ENCODE data around the gene INHBE.

INHBE gene

GRCh38 chr12:57467212-57467874, 12.2 kb downstream of the INHBE start:
- in situ Hi-C loops (cut with HindIII; ENCODE audit: low pct_unique_long_range_greater_than_20kb, low sequenced_read_pairs): no loop called here
- DNase-seq (ENCODE audit: low read depth in 1 of 2, low spot score in 1 of 2): no peak
- TF ChIP-seq JUND (IDR thresholded peaks at IDR 0.05; ENCODE audit: low read depth): no peak

- in situ Hi-C loops (cut with HindIII; ENCODE audit: low pct_unique_long_range_greater_than_20kb, low sequenced_read_pairs): no loop called here
- no peak for DNase-seq (ENCODE audit: low read depth in 1 of 2, low spot score in 1 of 2)
- TF ChIP-seq JUND (IDR thresholded peaks at IDR 0.05; ENCODE audit: low read depth): no peak
Measured at GRCh38 chr12:57467915-57468314, 12.8 kb downstream of the INHBE start.

GRCh38 chr12:57469296-57470164, 14.4 kb downstream of the INHBE start:
- no peak for DNase-seq (ENCODE audit: low read depth in 1 of 2, low spot score in 1 of 2)
- no peak for TF ChIP-seq JUND (IDR thresholded peaks at IDR 0.05; ENCODE audit: low read depth)
- in situ Hi-C loops (cut with HindIII; ENCODE audit: low pct_unique_long_range_greater_than_20kb, low sequenced_read_pairs): no loop called here

- in situ Hi-C loops (cut with HindIII; ENCODE audit: low pct_unique_long_range_greater_than_20kb, low sequenced_read_pairs): no loop called here
- no peak for DNase-seq (ENCODE audit: low read depth in 1 of 2, low spot score in 1 of 2)
- TF ChIP-seq JUND (IDR thresholded peaks at IDR 0.05; ENCODE audit: low read depth): no peak
Measured at GRCh38 chr12:57470286-57470969, 15.3 kb downstream of the INHBE start.

GRCh38 chr12:57470970-57471656, 16.0 kb downstream of the INHBE start:
- DNase-seq (ENCODE audit: low read depth in 1 of 2, low spot score in 1 of 2): no peak
- in situ Hi-C loops (cut with HindIII; ENCODE audit: low pct_unique_long_range_greater_than_20kb, low sequenced_read_pairs): no loop called here
- no peak for TF ChIP-seq JUND (IDR thresholded peaks at IDR 0.05; ENCODE audit: low read depth)

- no peak for TF ChIP-seq JUND (IDR thresholded peaks at IDR 0.05; ENCODE audit: low read depth)
- DNase-seq (ENCODE audit: low read depth in 1 of 2, low spot score in 1 of 2): no peak
- in situ Hi-C loops (cut with HindIII; ENCODE audit: low pct_unique_long_range_greater_than_20kb, low sequenced_read_pairs): no loop called here
Measured at GRCh38 chr12:57471661-57472060, 16.6 kb downstream of the INHBE start.

GRCh38 chr12:57472391-57472790, 17.3 kb downstream of the INHBE start:
- TF ChIP-seq JUND (IDR thresholded peaks at IDR 0.05; ENCODE audit: low read depth): no peak
- in situ Hi-C loops (cut with HindIII; ENCODE audit: low pct_unique_long_range_greater_than_20kb, low sequenced_read_pairs): no loop called here
- DNase-seq (ENCODE audit: low read depth in 1 of 2, low spot score in 1 of 2): no peak

GRCh38 chr12:57473392-57473791, 18.3 kb downstream of the INHBE start:
- in situ Hi-C loops (cut with HindIII; ENCODE audit: low pct_unique_long_range_greater_than_20kb, low sequenced_read_pairs): no loop called here
- DNase-seq (ENCODE audit: low read depth in 1 of 2, low spot score in 1 of 2): no peak
- TF ChIP-seq JUND (IDR thresholded peaks at IDR 0.05; ENCODE audit: low read depth): no peak

- in situ Hi-C loops (cut with HindIII; ENCODE audit: low pct_unique_long_range_greater_than_20kb, low sequenced_read_pairs): no loop called here
- no peak for TF ChIP-seq JUND (IDR thresholded peaks at IDR 0.05; ENCODE audit: low read depth)
- DNase-seq (ENCODE audit: low read depth in 1 of 2, low spot score in 1 of 2): no peak
Measured at GRCh38 chr12:57473886-57474285, 18.8 kb downstream of the INHBE start.

GRCh38 chr12:57474430-57474829, 19.3 kb downstream of the INHBE start:
- no peak for DNase-seq (ENCODE audit: low read depth in 1 of 2, low spot score in 1 of 2)
- in situ Hi-C loops (cut with HindIII; ENCODE audit: low pct_unique_long_range_greater_than_20kb, low sequenced_read_pairs): no loop called here

GRCh38 chr12:57474862-57475261, 19.8 kb downstream of the INHBE start:
- in situ Hi-C loops (cut with HindIII; ENCODE audit: low pct_unique_long_range_greater_than_20kb, low sequenced_read_pairs): no loop called here
- no peak for DNase-seq (ENCODE audit: low read depth in 1 of 2, low spot score in 1 of 2)
- no peak for TF ChIP-seq JUND (IDR thresholded peaks at IDR 0.05; ENCODE audit: low read depth)

More at GRCh38 chr12:57474430-57474829, 19.3 kb downstream of the INHBE start:
- no peak for TF ChIP-seq JUND (IDR thresholded peaks at IDR 0.05; ENCODE audit: low read depth)

All from T47D (cell line).